Measurements from ENCODE around the gene ERVH48-1.
"Not testable (repeated sequence)": the region's sequence is repeated elsewhere in the genome, so short reads cannot be mapped to it uniquely, and the experiment has no call there.

ERVH48-1 gene

GRCh38 chr21:42925114-42925926 lies at the start of gene ERVH48-1:
Gene ERVH48-1 (minus strand): TSS chr21:42925630. CDS start chr21:42919006, 6,624 bp downstream.
- TF ChIP-seq ZFX (IDR thresholded peaks at IDR 0.05) = no peak
- TF ChIP-seq, protein P1, sequence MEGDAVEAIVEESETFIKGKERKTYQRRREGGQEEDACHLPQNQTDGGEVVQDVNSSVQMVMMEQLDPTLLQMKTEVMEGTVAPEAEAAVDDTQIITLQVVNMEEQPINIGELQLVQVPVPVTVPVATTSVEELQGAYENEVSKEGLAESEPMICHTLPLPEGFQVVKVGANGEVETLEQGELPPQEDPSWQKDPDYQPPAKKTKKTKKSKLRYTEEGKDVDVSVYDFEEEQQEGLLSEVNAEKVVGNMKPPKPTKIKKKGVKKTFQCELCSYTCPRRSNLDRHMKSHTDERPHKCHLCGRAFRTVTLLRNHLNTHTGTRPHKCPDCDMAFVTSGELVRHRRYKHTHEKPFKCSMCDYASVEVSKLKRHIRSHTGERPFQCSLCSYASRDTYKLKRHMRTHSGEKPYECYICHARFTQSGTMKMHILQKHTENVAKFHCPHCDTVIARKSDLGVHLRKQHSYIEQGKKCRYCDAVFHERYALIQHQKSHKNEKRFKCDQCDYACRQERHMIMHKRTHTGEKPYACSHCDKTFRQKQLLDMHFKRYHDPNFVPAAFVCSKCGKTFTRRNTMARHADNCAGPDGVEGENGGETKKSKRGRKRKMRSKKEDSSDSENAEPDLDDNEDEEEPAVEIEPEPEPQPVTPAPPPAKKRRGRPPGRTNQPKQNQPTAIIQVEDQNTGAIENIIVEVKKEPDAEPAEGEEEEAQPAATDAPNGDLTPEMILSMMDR (conservative IDR thresholded peaks at IDR 0.05) = no peak

DNA sequence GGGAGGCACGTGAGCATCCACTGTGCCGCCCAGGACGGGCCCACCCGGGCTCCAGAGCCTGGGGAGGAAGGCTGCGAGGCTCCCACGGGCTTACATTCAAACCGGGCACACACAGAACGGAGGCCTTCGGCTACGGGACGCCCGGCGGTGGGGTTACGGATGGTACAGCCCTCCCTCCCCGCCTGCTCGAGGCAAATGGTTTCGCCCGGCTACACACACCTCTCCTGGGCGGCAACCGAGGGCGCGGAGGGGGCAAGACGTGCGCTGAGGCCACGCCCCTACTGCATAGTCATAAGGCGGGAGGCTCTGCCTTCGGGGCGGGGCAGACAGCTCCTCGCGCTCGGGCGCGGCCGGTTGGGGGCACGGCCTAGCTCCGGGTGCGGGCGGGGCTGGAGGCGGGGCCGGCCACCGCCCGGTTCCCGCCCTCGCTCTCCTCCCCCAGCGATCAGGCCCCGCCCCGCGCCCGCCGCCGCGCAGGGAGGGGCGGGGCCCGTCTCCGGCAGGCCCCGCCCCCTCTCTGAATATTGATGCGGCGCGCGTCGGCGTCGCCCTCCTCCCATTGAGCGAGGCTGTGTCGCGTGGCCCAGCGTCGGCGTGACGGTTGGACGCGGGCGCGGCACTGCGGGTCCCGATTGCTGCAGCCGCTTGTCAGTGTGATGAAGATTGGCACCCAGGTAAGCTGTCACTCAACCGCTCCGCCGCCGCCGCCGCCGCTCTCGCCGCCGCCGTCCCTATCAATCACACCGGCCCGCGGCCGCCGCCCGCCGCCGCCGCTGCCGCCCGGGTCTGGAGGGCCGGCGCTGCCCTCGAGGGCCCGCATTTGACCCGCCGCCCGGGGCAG lies 48.8 kb upstream of the ERVH48-1 start, which contains the start of gene PKNOX1:
TSS of gene PKNOX1 (plus strand) at position 572 of the 841 bp plus-strand sequence. CDS start 29,820 bp downstream, outside the sequence.
- TF ChIP-seq, protein P1 (conservative IDR thresholded peaks at IDR 0.05) = no peak
- TF ChIP-seq ZFX (IDR thresholded peaks at IDR 0.05) = no peak
- H3K27ac ChIP-seq = peak within 1 kb of the TSS; percentile 93

More at GRCh38 chr21:42925114-42925926, at the start of gene ERVH48-1:
- H3K27ac ChIP-seq = peak within 1 kb of the TSS; percentile 74

GRCh38 chr21:42973309-42973990 lies 48.0 kb upstream of the ERVH48-1 start:
- peak overlapping the region; percentile 93 for H3K27ac ChIP-seq
- TF ChIP-seq, protein P1 (conservative IDR thresholded peaks at IDR 0.05) = no peak
- TF ChIP-seq ZFX (IDR thresholded peaks at IDR 0.05) = no peak

DNA sequence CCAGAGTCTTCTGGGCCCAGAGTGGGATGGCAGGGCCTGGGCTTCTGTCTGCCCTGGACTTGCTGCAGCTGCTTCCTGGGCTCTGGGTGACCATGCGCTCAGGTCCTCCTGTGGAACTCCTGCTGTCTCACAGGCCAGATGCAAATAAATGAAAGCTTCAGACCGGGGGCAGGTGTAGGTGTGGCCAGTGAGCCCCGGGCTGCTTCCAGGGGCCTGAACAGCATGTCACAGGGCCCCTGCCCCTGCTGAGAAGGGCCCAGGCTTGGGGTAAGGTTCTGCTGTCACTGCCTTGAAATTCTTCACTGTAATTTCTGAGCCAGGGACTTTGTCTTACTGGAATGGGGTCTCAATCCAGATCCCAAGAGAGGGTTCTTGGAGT lies 46.5 kb upstream of the ERVH48-1 start:
- no peak overlapping the region for H3K27ac ChIP-seq
- TF ChIP-seq, protein P1 (conservative IDR thresholded peaks at IDR 0.05) = no peak
- TF ChIP-seq ZFX (IDR thresholded peaks at IDR 0.05) = no peak

DNA sequence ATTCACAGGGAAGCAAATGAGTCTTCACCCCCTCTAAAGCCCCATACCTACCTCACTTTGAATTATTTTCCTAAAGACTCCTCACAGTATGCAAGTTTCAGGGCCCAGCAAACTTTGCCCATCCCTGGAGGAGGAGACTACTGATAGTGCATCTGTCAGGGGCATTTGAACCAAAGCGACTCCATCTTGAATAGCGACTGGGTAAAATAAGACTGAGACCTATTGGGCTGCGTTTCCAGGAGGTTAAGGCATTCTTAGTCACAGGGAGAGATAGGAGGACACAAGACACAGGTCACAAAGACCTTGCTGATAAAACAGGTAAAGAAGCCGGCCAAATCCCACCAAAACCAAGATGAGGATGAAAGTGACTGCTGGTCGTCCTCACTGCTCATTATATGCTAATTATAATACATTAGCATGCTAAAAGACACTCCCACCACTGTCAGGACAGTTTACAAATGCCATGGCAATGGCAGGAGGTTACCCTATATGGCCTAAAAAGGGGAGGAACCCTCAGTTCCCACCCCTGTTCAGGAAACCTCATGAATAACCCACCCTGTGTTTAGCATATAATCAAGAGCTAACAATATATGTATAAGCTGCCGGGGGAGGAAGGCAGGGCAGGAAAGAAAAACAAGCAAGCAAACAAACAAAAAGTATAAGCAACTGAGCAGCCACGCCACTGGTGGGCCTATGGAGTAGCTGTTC lies 45.7 kb upstream of the ERVH48-1 start:
- TF ChIP-seq ZFX (IDR thresholded peaks at IDR 0.05) = no peak
- TF ChIP-seq, protein P1 (conservative IDR thresholded peaks at IDR 0.05) = no peak
- H3K27ac ChIP-seq = no peak overlapping the region

- TF ChIP-seq, protein P1 (conservative IDR thresholded peaks at IDR 0.05) = no peak
- no peak for TF ChIP-seq ZFX (IDR thresholded peaks at IDR 0.05)
Measured at GRCh38 chr21:42969193-42969600, 43.8 kb upstream of the ERVH48-1 start.

DNA sequence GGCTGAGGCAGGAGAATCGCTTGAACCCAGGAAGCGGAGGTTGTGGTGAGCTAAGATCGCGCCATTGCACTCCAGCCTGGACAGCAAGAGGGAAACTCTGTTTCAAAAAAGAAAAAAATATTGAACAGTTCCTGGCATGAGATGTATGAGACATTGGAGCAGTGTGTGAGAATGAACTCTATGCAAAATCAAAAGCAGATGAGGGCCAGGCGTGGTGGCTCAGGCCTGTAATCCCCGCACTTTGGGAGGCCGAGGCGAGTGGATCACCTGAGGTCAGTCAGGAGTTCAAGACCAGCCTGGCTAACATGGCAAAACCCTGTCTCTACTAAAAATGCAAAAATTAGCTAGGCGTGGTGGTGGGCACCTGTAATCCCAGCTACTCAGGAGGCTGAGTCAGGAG lies 42.2 kb upstream of the ERVH48-1 start:
- not testable (repeated sequence) for H3K27ac ChIP-seq

More at GRCh38 chr21:42969193-42969600, 43.8 kb upstream of the ERVH48-1 start:
- no peak overlapping the region for H3K27ac ChIP-seq

All from C4-2B (cell line).